Memory B cell (primary cell): Measurements from ENCODE around the gene GON4L.
A peak's percentile ranks its signal among the peaks of the same experiment; 100 is the strongest.
"Not testable (repeated sequence)": the region's sequence is repeated elsewhere in the genome, so short reads cannot be mapped to it uniquely, and the experiment has no call there.

Source experiments
- ATAC-seq: fragments of 150-1000 bp; cut with Tn5 transposase; 2 replicates; pipeline ENCODE4 v1.10.0; 2021; ENCODE audit warnings: low read depth, mild to moderate bottlenecking, moderate library complexity
- DNase-seq, 2 donors: peaks; one replicate each; pipeline ENCODE4 v3.0.0; 2022; ENCODE audit warnings: low spot score in 2 of 2
- H3K27ac Mint-ChIP-seq: one replicate; pipeline ENCODE4 v1.8.0; 2022; ENCODE audit warnings: mild to moderate bottlenecking, moderate library complexity, mixed read lengths
- H3K27me3 Mint-ChIP-seq: one replicate; pipeline ENCODE4 v1.8.0; 2022; ENCODE audit warnings: mixed read lengths
- H3K36me3 Mint-ChIP-seq: one replicate; pipeline ENCODE4 v1.8.0; 2022; ENCODE audit warnings: mild to moderate bottlenecking, mixed read lengths
- H3K4me1 Mint-ChIP-seq: one replicate; pipeline ENCODE4 v1.8.0; 2022; ENCODE audit warnings: mixed read lengths
- H3K4me3 Mint-ChIP-seq: one replicate; pipeline ENCODE4 v1.8.0; 2022; ENCODE audit warnings: mild to moderate bottlenecking, moderate library complexity, mixed read lengths
- H3K9me3 Mint-ChIP-seq: one replicate; pipeline ENCODE4 v1.8.0; 2022; ENCODE audit warnings: mixed read lengths

Gene GON4L

GRCh38 chr1:155856975-155857930 lies at the start of gene GON4L:
TSS of gene GON4L (minus strand) at chr1:155857214. CDS start at chr1:155853780, 3,434 bp downstream.
- Mint-ChIP-seq H3K27me3 (peaks cover 9% of the 10 kb centered on the region), H3K4me1 (peaks cover 18% of the 10 kb centered on the region), H3K9me3 (no peaks in the 10 kb centered on the region), H3K27ac (peak within 1 kb of the TSS; percentile 98), H3K36me3 (peaks cover 17% of the 10 kb centered on the region), H3K4me3 (peak within 1 kb of the TSS; percentile 100)
- ATAC-seq (peak; percentile 70), DNase-seq (peak; percentile 67 to 77)

- peaks cover 26% of the 10 kb centered on the region for H3K36me3 Mint-ChIP-seq
- H3K27ac Mint-ChIP-seq: no peak overlapping the region
- H3K9me3 Mint-ChIP-seq: no peaks in the 10 kb centered on the region
- H3K4me3 Mint-ChIP-seq: no peak overlapping the region
- no peak for ATAC-seq
- H3K27me3 Mint-ChIP-seq: no peaks in the 10 kb centered on the region
- no peaks in the 10 kb centered on the region for H3K4me1 Mint-ChIP-seq
- DNase-seq: no peak
Measured at GRCh38 chr1:155904261-155904660, 47.2 kb upstream of the GON4L start.

GRCh38 chr1:155900161-155900560 lies 43.1 kb upstream of the GON4L start:
- no peaks in the 10 kb centered on the region for H3K4me1 Mint-ChIP-seq
- H3K9me3 Mint-ChIP-seq: no peaks in the 10 kb centered on the region
- DNase-seq: no peak
- H3K27ac Mint-ChIP-seq: no peak overlapping the region
- no peak for ATAC-seq
- H3K27me3 Mint-ChIP-seq: no peaks in the 10 kb centered on the region
- no peak overlapping the region for H3K4me3 Mint-ChIP-seq
- peaks cover 25% of the 10 kb centered on the region for H3K36me3 Mint-ChIP-seq

- Mint-ChIP-seq H3K36me3 (peaks cover 25% of the 10 kb centered on the region), H3K4me1 (no peaks in the 10 kb centered on the region), H3K27ac (no peak overlapping the region), H3K4me3 (no peak overlapping the region), H3K9me3 (no peaks in the 10 kb centered on the region), H3K27me3 (no peaks in the 10 kb centered on the region)
- ATAC-seq: no peak
- DNase-seq: no peak
Measured at GRCh38 chr1:155899683-155900082, 42.7 kb upstream of the GON4L start.

- ATAC-seq: no peak
- no peaks in the 10 kb centered on the region for H3K27me3 Mint-ChIP-seq
- no peak overlapping the region for H3K27ac Mint-ChIP-seq
- no peaks in the 10 kb centered on the region for H3K4me1 Mint-ChIP-seq
- DNase-seq: no peak
- no peak overlapping the region for H3K4me3 Mint-ChIP-seq
- H3K36me3 Mint-ChIP-seq: peaks cover 20% of the 10 kb centered on the region
- H3K9me3 Mint-ChIP-seq: no peaks in the 10 kb centered on the region
Measured at GRCh38 chr1:155898888-155899287, 41.9 kb upstream of the GON4L start.

- Mint-ChIP-seq H3K4me1 (no peaks in the 10 kb centered on the region), H3K27ac (no peak overlapping the region), H3K27me3 (no peaks in the 10 kb centered on the region), H3K9me3 (no peaks in the 10 kb centered on the region), H3K36me3 (peaks cover 20% of the 10 kb centered on the region), H3K4me3 (no peak overlapping the region)
- ATAC-seq (no peak), DNase-seq (no peak)
Measured at GRCh38 chr1:155897746-155898145, 40.7 kb upstream of the GON4L start.

- H3K36me3 Mint-ChIP-seq: peaks cover 16% of the 10 kb centered on the region
- not testable (repeated sequence) for H3K27me3 Mint-ChIP-seq, ATAC-seq, H3K4me3 Mint-ChIP-seq, H3K9me3 Mint-ChIP-seq, H3K4me1 Mint-ChIP-seq, DNase-seq, H3K27ac Mint-ChIP-seq
Measured at GRCh38 chr1:155896476-155896875, 39.5 kb upstream of the GON4L start.

GRCh38 chr1:155895617-155896016 lies 38.6 kb upstream of the GON4L start:
- H3K27ac Mint-ChIP-seq, ATAC-seq, H3K4me3 Mint-ChIP-seq, H3K4me1 Mint-ChIP-seq, H3K27me3 Mint-ChIP-seq, DNase-seq, H3K9me3 Mint-ChIP-seq: not testable (repeated sequence)
- peaks cover 15% of the 10 kb centered on the region for H3K36me3 Mint-ChIP-seq

GRCh38 chr1:155893389-155894142 lies 36.6 kb upstream of the GON4L start:
- H3K27me3 Mint-ChIP-seq: no peaks in the 10 kb centered on the region
- no peaks in the 10 kb centered on the region for H3K9me3 Mint-ChIP-seq
- H3K36me3 Mint-ChIP-seq: peaks cover 1% of the 10 kb centered on the region
- H3K4me3 Mint-ChIP-seq: no peak overlapping the region
- no peaks in the 10 kb centered on the region for H3K4me1 Mint-ChIP-seq
- H3K27ac Mint-ChIP-seq: no peak overlapping the region
- ATAC-seq (no peak), DNase-seq (no peak)

GRCh38 chr1:155892796-155893195 lies 35.8 kb upstream of the GON4L start:
- DNase-seq (no peak), ATAC-seq (no peak)
- Mint-ChIP-seq H3K9me3 (no peaks in the 10 kb centered on the region), H3K27ac (no peak overlapping the region), H3K4me1 (no peaks in the 10 kb centered on the region), H3K27me3 (no peaks in the 10 kb centered on the region), H3K4me3 (no peak overlapping the region), H3K36me3 (peaks cover 1% of the 10 kb centered on the region)

GRCh38 chr1:155890251-155890650 lies 33.2 kb upstream of the GON4L start:
- Mint-ChIP-seq H3K27ac (no peak overlapping the region), H3K4me1 (no peaks in the 10 kb centered on the region), H3K36me3 (no peaks in the 10 kb centered on the region), H3K27me3 (no peaks in the 10 kb centered on the region), H3K9me3 (no peaks in the 10 kb centered on the region), H3K4me3 (no peak overlapping the region)
- DNase-seq (no peak), ATAC-seq (no peak)

GRCh38 chr1:155889566-155889965 lies 32.6 kb upstream of the GON4L start:
- DNase-seq: no peak

GRCh38 chr1:155888481-155888880 lies 31.5 kb upstream of the GON4L start:
- no peaks in the 10 kb centered on the region for H3K4me1 Mint-ChIP-seq
- H3K9me3 Mint-ChIP-seq: no peaks in the 10 kb centered on the region
- DNase-seq (no peak), ATAC-seq (no peak)
- H3K4me3 Mint-ChIP-seq: no peak overlapping the region
- no peaks in the 10 kb centered on the region for H3K27me3 Mint-ChIP-seq
- H3K36me3 Mint-ChIP-seq: no peaks in the 10 kb centered on the region
- no peak overlapping the region for H3K27ac Mint-ChIP-seq

More at GRCh38 chr1:155889566-155889965, 32.6 kb upstream of the GON4L start:
- Mint-ChIP-seq H3K4me1 (no peaks in the 10 kb centered on the region), H3K9me3 (no peaks in the 10 kb centered on the region), H3K4me3 (no peak overlapping the region), H3K27me3 (no peaks in the 10 kb centered on the region), H3K27ac (no peak overlapping the region), H3K36me3 (no peaks in the 10 kb centered on the region)
- ATAC-seq: no peak

- no peak overlapping the region for H3K4me3 Mint-ChIP-seq
- DNase-seq: no peak
- H3K9me3 Mint-ChIP-seq: no peaks in the 10 kb centered on the region
- no peaks in the 10 kb centered on the region for H3K27me3 Mint-ChIP-seq
- no peak for ATAC-seq
- H3K27ac Mint-ChIP-seq: no peak overlapping the region
- no peaks in the 10 kb centered on the region for H3K36me3 Mint-ChIP-seq
- no peaks in the 10 kb centered on the region for H3K4me1 Mint-ChIP-seq
Measured at GRCh38 chr1:155884982-155885381, 28.0 kb upstream of the GON4L start.
